Measurements from ENCODE around the gene EIF3I.

EIF3I gene

DNA sequence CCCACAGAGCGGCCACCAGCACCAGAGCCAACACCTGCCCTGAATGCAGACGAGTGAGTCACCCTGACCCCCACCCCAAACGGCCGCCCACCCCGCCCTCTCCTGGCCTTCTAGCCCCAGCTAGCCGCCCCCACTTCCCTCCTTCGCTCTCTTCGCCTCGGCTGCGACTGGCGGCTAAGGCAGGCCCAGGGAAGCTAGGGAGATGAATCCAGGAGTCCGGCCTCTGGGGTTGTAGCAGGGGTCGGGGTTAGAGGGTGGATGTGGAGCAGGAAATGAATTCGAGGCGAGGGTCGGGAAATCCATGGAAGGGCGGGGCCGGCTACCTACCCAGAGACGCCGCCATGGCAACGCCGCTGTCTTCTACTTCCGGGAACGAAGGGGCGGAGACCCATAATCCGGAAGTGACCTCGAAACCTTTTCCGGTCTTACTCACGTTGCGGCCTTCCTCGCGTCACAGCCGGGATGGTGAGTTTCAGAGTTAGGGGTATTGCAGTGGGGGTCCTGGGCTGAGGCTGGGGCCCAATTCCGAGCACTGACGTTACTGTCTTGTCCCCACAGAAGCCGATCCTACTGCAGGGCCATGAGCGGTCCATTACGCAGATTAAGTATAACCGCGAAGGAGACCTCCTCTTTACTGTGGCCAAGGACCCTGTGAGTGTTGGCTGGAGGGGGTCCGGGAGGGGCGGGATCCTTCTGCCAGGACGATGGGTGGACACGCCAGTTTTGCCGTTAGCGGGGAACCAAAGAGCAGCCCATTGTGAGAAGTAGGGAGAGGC is at the start of gene EIF3I, which contains the start of gene TMEM234:
Gene EIF3I (plus strand): TSS at position 428 of the 776 bp plus-strand sequence. CDS start 35 bp downstream, at position 463.
Gene TMEM234 (minus strand): TSS at position 374 of the 776 bp plus-strand sequence. CDS start 31 bp downstream, at position 343.
- peak; percentile 70 for DNase-seq (ENCODE audit: low read depth)
- TF ChIP-seq, protein P1, sequence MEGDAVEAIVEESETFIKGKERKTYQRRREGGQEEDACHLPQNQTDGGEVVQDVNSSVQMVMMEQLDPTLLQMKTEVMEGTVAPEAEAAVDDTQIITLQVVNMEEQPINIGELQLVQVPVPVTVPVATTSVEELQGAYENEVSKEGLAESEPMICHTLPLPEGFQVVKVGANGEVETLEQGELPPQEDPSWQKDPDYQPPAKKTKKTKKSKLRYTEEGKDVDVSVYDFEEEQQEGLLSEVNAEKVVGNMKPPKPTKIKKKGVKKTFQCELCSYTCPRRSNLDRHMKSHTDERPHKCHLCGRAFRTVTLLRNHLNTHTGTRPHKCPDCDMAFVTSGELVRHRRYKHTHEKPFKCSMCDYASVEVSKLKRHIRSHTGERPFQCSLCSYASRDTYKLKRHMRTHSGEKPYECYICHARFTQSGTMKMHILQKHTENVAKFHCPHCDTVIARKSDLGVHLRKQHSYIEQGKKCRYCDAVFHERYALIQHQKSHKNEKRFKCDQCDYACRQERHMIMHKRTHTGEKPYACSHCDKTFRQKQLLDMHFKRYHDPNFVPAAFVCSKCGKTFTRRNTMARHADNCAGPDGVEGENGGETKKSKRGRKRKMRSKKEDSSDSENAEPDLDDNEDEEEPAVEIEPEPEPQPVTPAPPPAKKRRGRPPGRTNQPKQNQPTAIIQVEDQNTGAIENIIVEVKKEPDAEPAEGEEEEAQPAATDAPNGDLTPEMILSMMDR (IDR thresholded peaks at IDR 0.05; ENCODE audit: low read depth, low read length, missing control alignments), result no peak
- peak within 1 kb of the TSS; percentile 56 for H3K4me3 ChIP-seq (ENCODE audit: low read depth, low read length)

DNA sequence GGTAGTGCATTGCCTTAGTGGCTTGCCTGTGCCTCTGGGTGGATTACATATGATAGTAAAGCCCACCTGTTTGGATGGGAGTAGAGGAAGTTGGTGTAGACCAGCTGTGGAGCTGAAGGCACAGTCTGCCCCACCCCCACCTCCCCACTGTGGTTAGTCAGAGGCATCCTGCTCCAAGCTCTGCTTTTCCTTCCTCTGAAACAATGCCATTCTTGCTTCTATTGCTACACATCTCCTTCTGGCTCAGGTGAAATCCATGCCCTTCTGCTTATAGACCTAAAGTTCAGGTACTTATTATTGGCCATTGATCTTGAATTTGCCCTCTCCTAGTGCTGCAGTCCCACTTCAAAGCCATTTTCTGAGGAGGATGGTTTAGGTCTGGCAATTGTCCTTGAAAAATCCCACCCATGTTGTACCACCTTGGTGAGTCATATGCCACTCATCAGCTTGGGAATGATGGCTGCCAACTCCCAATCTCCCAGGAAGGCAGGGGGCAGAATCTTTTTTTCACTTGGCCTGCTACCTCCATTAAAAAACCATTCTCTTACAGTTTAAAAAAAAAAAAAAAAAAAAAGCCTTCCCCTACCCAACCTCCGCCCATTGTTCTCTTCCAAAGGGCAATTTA is 49.5 kb upstream of the EIF3I start:
- TF ChIP-seq, protein P1 (IDR thresholded peaks at IDR 0.05; ENCODE audit: low read depth, low read length, missing control alignments), result no peak
- H3K4me3 ChIP-seq (ENCODE audit: low read depth, low read length), result no peak overlapping the region
- no peak for DNase-seq (ENCODE audit: low read depth)

DNA sequence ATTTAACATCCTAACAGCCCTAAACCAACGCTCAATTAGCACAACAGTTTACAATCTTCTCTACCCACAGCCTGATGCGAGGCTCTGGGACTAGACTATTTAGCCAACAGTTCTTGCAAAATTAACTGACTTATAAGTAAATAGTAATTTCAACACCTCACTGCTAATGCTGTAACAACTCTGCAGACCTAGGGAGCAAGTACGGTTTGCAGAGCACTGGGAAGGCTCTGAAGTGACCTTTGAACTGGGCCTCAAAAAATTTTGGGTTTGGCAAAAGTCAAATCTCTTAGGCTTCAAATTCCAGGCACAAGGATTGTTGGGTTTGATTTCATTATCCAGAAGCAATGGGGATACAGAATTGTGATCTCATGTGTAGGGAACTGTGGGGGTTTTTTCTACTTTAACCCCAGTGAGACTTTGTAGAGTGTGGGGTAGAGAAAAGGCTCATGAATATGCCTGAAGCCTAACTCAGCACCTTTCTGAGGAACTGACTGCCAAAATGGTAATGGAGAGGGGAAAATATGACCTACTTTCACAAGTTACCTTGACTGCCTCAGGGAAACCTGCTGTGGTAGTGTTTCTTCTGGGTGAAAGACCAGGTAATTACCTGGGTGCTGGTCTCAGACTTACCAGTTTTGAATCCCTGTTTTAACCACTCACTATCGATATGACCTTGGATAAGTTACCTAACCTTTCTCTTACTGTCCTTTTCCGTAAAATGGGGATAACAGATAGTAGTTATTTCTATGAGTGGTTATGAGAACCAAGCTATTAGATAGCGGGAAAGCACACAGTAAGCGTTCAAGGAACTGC is 43.6 kb upstream of the EIF3I start:
- TF ChIP-seq, protein P1 (IDR thresholded peaks at IDR 0.05; ENCODE audit: low read depth, low read length, missing control alignments), result no peak
- peak overlapping the region; percentile 84; the same call in 1 of the 2 replicates for H3K4me3 ChIP-seq (ENCODE audit: low read depth, low read length)
- no peak for DNase-seq (ENCODE audit: low read depth)

DNA sequence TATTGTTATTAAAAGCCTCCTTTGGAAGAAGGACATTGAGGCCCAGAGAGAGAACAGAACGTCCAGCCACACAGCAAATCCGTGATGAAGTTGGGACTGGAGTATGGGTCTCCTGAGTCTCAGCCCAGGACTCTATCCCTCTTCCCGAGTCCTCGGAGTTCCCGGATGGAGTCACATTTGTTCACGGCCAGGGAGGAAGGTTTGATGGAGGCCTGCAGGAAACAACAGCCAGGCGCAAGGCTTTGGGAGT is 43.1 kb upstream of the EIF3I start:
- peak overlapping the region; percentile 84 for H3K4me3 ChIP-seq (ENCODE audit: low read depth, low read length)
- DNase-seq (ENCODE audit: low read depth), result no peak
- TF ChIP-seq, protein P1 (IDR thresholded peaks at IDR 0.05; ENCODE audit: low read depth, low read length, missing control alignments), result no peak

DNA sequence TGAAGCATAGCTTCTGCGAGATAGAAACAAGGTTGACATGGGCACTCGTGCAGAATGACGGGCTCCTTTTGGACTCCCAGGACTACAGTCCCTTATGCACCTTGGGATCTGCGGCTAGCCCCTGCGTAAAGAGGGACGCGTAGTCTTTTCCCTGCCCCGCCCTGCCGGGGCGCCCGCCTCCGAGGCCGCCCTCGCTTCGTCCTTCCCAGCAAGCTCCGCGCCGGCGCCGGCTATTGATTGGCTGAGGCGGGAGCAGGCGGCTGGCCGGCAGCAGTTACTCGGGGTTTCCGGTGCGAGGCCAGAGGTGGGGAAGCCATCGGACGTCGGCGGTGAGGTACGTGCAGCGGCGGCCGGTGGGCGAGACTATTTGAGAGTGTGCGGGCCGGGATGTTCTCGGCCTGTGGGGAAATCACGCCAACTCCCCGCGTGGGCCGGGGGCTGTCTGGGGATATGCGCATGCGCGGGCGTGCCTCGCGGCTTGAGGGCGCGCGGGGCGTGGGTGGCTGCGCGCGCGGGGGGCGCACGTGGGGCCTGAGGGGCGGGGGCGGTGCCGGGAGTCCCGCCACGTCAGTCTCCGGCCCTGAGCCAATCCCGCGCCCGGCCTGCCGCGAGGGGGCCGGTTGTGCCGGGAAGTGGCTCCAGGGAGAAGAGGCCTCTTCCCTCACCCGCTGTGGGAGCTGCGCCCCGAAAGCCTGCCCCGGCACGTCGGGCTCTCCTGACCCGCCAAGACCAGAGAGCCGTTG is 42.6 kb upstream of the EIF3I start, which contains the start of gene TXLNA:
Gene TXLNA (plus strand): TSS at position 233 of the 743 bp plus-strand sequence. CDS start 671 bp downstream, outside the sequence.
- TF ChIP-seq, protein P1 (IDR thresholded peaks at IDR 0.05; ENCODE audit: low read depth, low read length, missing control alignments), result no peak
- H3K4me3 ChIP-seq (ENCODE audit: low read depth, low read length), result peak within 1 kb of the TSS; percentile 84
- DNase-seq (ENCODE audit: low read depth), result peak; percentile 72
